ENCODE data around the gene CALR.
"Not testable (repeated sequence)": the region's sequence is repeated elsewhere in the genome, so short reads cannot be mapped to it uniquely, and the experiment has no call there.

The CALR gene

GRCh38 chr19:12955996-12956395 is 17.6 kb downstream of the CALR start:
- no peak for DNase-seq (ENCODE audit: low read depth, low spot score)
- no peak for TF ChIP-seq SUZ12 (IDR thresholded peaks at IDR 0.05; ENCODE audit: extremely low read depth, insufficient read depth, insufficient read length)
- no peak for TF ChIP-seq YY1 (IDR thresholded peaks at IDR 0.05; ENCODE audit: insufficient read depth, insufficient read length)
- no peak for TF ChIP-seq ZNF274 (IDR thresholded peaks at IDR 0.05; ENCODE audit: low read depth, low read length)

GRCh38 chr19:12956446-12957388 is 18.3 kb downstream of the CALR start, which contains the start of gene GADD45GIP1:
Gene GADD45GIP1, minus strand, starts transcription at chr19:12957223. Its CDS starts 11 bp downstream, at chr19:12957212.
- H3K4me3 ChIP-seq (ENCODE audit: insufficient read length, low read depth): peak within 1 kb of the TSS; percentile 100
- peak within 1 kb of the TSS; percentile 99 for H3K9ac ChIP-seq (ENCODE audit: insufficient read length, low read depth)
- no peaks in the 10 kb centered on the region for H3K9me3 ChIP-seq (ENCODE audit: insufficient read depth, low read length)
- H3K36me3 ChIP-seq (ENCODE audit: insufficient read depth, insufficient read length, low read length): peaks cover 42% of the 10 kb centered on the region
- TF ChIP-seq SUZ12 (IDR thresholded peaks at IDR 0.05; ENCODE audit: extremely low read depth, insufficient read depth, insufficient read length) (no peak), YY1 (IDR thresholded peaks at IDR 0.05; ENCODE audit: insufficient read depth, insufficient read length) (peak; percentile 93)
- no peaks in the 10 kb centered on the region for H3K27me3 ChIP-seq (ENCODE audit: insufficient read depth, insufficient read length)
- DNase-seq (ENCODE audit: low read depth, low spot score): peak; percentile 71
- peaks cover 4% of the 10 kb centered on the region for H3K4me1 ChIP-seq (ENCODE audit: insufficient read depth, insufficient read length)

More at GRCh38 chr19:12955996-12956395, 17.6 kb downstream of the CALR start:
- peak overlapping the region; percentile 100 for H3K4me3 ChIP-seq (ENCODE audit: insufficient read length, low read depth)
- peaks cover 47% of the 10 kb centered on the region for H3K36me3 ChIP-seq (ENCODE audit: insufficient read depth, insufficient read length, low read length)
- H3K9ac ChIP-seq (ENCODE audit: insufficient read length, low read depth): peak overlapping the region; percentile 99
- no peaks in the 10 kb centered on the region for H3K27me3 ChIP-seq (ENCODE audit: insufficient read depth, insufficient read length)
- H3K9me3 ChIP-seq (ENCODE audit: insufficient read depth, low read length): no peaks in the 10 kb centered on the region
- peaks cover 6% of the 10 kb centered on the region for H3K4me1 ChIP-seq (ENCODE audit: insufficient read depth, insufficient read length)

- Histone ChIP-seq H3K36me3 (ENCODE audit: insufficient read depth, insufficient read length, low read length) (peaks cover 34% of the 10 kb centered on the region), H3K9ac (ENCODE audit: insufficient read length, low read depth) (peak overlapping the region; percentile 99), H3K4me3 (ENCODE audit: insufficient read length, low read depth) (peak overlapping the region; percentile 100)
- not testable (repeated sequence) for H3K4me1 ChIP-seq (ENCODE audit: insufficient read depth, insufficient read length); H3K27me3 ChIP-seq (ENCODE audit: insufficient read depth, insufficient read length); DNase-seq (ENCODE audit: low read depth, low spot score); H3K9me3 ChIP-seq (ENCODE audit: insufficient read depth, low read length)
Measured at GRCh38 chr19:12957389-12957952, 19.1 kb downstream of the CALR start.

GRCh38 chr19:12959481-12959880 is 21.1 kb downstream of the CALR start:
- Histone ChIP-seq H3K9me3 (ENCODE audit: insufficient read depth, low read length) (no peaks in the 10 kb centered on the region), H3K27me3 (ENCODE audit: insufficient read depth, insufficient read length) (no peaks in the 10 kb centered on the region), H3K4me1 (ENCODE audit: insufficient read depth, insufficient read length) (no peaks in the 10 kb centered on the region), H3K4me3 (ENCODE audit: insufficient read length, low read depth) (no peak overlapping the region), H3K9ac (ENCODE audit: insufficient read length, low read depth) (no peak overlapping the region), H3K36me3 (ENCODE audit: insufficient read depth, insufficient read length, low read length) (peaks cover 14% of the 10 kb centered on the region)
- no peak for TF ChIP-seq YY1 (IDR thresholded peaks at IDR 0.05; ENCODE audit: insufficient read depth, insufficient read length)
- TF ChIP-seq ZNF274 (IDR thresholded peaks at IDR 0.05; ENCODE audit: low read depth, low read length): no peak
- no peak for TF ChIP-seq SUZ12 (IDR thresholded peaks at IDR 0.05; ENCODE audit: extremely low read depth, insufficient read depth, insufficient read length)
- DNase-seq (ENCODE audit: low read depth, low spot score): no peak

- TF ChIP-seq YY1 (IDR thresholded peaks at IDR 0.05; ENCODE audit: insufficient read depth, insufficient read length) (no peak), SUZ12 (IDR thresholded peaks at IDR 0.05; ENCODE audit: extremely low read depth, insufficient read depth, insufficient read length) (no peak), ZNF274 (IDR thresholded peaks at IDR 0.05; ENCODE audit: low read depth, low read length) (no peak)
- Histone ChIP-seq H3K27me3 (ENCODE audit: insufficient read depth, insufficient read length) (no peaks in the 10 kb centered on the region), H3K36me3 (ENCODE audit: insufficient read depth, insufficient read length, low read length) (no peaks in the 10 kb centered on the region), H3K4me3 (ENCODE audit: insufficient read length, low read depth) (peak overlapping the region; percentile 44), H3K4me1 (ENCODE audit: insufficient read depth, insufficient read length) (peaks cover 8% of the 10 kb centered on the region), H3K9me3 (ENCODE audit: insufficient read depth, low read length) (no peaks in the 10 kb centered on the region), H3K9ac (ENCODE audit: insufficient read length, low read depth) (peak overlapping the region; percentile 87)
- DNase-seq (ENCODE audit: low read depth, low spot score): peak; percentile 63
Measured at GRCh38 chr19:12965017-12965811, 26.8 kb downstream of the CALR start.

- H3K4me1 ChIP-seq (ENCODE audit: insufficient read depth, insufficient read length): peaks cover 8% of the 10 kb centered on the region
- H3K27me3 ChIP-seq (ENCODE audit: insufficient read depth, insufficient read length): no peaks in the 10 kb centered on the region
- no peak overlapping the region for H3K4me3 ChIP-seq (ENCODE audit: insufficient read length, low read depth)
- DNase-seq (ENCODE audit: low read depth, low spot score): no peak
- H3K9me3 ChIP-seq (ENCODE audit: insufficient read depth, low read length): no peaks in the 10 kb centered on the region
- H3K36me3 ChIP-seq (ENCODE audit: insufficient read depth, insufficient read length, low read length): no peaks in the 10 kb centered on the region
- H3K9ac ChIP-seq (ENCODE audit: insufficient read length, low read depth): no peak overlapping the region
- no peak for TF ChIP-seq ZNF274 (IDR thresholded peaks at IDR 0.05; ENCODE audit: low read depth, low read length)
- no peak for TF ChIP-seq SUZ12 (IDR thresholded peaks at IDR 0.05; ENCODE audit: extremely low read depth, insufficient read depth, insufficient read length)
- TF ChIP-seq YY1 (IDR thresholded peaks at IDR 0.05; ENCODE audit: insufficient read depth, insufficient read length): no peak
Measured at GRCh38 chr19:12965812-12966135, 27.4 kb downstream of the CALR start.

GRCh38 chr19:12967907-12968306 is 29.5 kb downstream of the CALR start:
- H3K9ac ChIP-seq (ENCODE audit: insufficient read length, low read depth): no peak overlapping the region
- H3K9me3 ChIP-seq (ENCODE audit: insufficient read depth, low read length): no peaks in the 10 kb centered on the region
- H3K4me3 ChIP-seq (ENCODE audit: insufficient read length, low read depth): no peak overlapping the region
- H3K27me3 ChIP-seq (ENCODE audit: insufficient read depth, insufficient read length): no peaks in the 10 kb centered on the region
- no peak for DNase-seq (ENCODE audit: low read depth, low spot score)
- peaks cover 8% of the 10 kb centered on the region for H3K4me1 ChIP-seq (ENCODE audit: insufficient read depth, insufficient read length)
- H3K36me3 ChIP-seq (ENCODE audit: insufficient read depth, insufficient read length, low read length): no peaks in the 10 kb centered on the region
- no peak for TF ChIP-seq ZNF274 (IDR thresholded peaks at IDR 0.05; ENCODE audit: low read depth, low read length)
- no peak for TF ChIP-seq YY1 (IDR thresholded peaks at IDR 0.05; ENCODE audit: insufficient read depth, insufficient read length)
- no peak for TF ChIP-seq SUZ12 (IDR thresholded peaks at IDR 0.05; ENCODE audit: extremely low read depth, insufficient read depth, insufficient read length)

Data from NT2/D1 (cell line).